Panc1 (cell line): ENCODE data around the gene GIMAP1. TPM values are rescaled to one million over a fixed set of nuclear protein-coding genes. Genes with fewer than 3 reads are reported as not detected.
"Not testable (repeated sequence)": the region's sequence is repeated elsewhere in the genome, so short reads cannot be mapped to it uniquely, and the experiment has no call there.

Experiments
- ATAC-seq: fragments of 200-7000 bp; cut with Tn5 transposase; 2 replicates; pipeline ENCODE4 v1.9.1; 2020; ENCODE audit warnings: mild to moderate bottlenecking, moderate library complexity
- BruUV-seq: library from RNA; stranded (reverse); fragments of 400-500 nt; replicated peaks from 2 replicates; lab custom pipeline; 2021; lab: Mats Ljungman, UMichigan
- CTCF ChIA-PET: fragments of 300-600 bp; sonication (Branson Sonifier 250); formaldehyde crosslinking; loops from one replicate; lab custom pipeline; 2022; ENCODE audit warnings: antibody characterized with exemption; lab: Charles Lee
- POLR2A ChIA-PET: fragments of 300-600 bp; sonication (Branson Sonifier 250); formaldehyde crosslinking; loops from one replicate; lab custom pipeline; 2022; ENCODE audit warnings: antibody characterized with exemption; lab: Charles Lee
- DNase-seq: peaks from one replicate; pipeline ENCODE4 v3.0.0-alpha.2; 2010; ENCODE audit warnings: low read depth, low spot score
- H3K27ac ChIP-seq: 2 replicates; pipeline ENCODE4 v1.5.1; 2011; ENCODE audit warnings: mild to moderate bottlenecking, low read length, inconsistent platforms
- H3K27me3 ChIP-seq: fragments of 200-500 bp; sonication (Bioruptor generic); 2 replicates; pipeline ENCODE4 v1.6.0; 2014; ENCODE audit warnings: low read length, inconsistent platforms; ENCODE audit not compliant: control insufficient read depth, insufficient read depth
- H3K36me3 ChIP-seq: fragments of 200-500 bp; sonication (Bioruptor generic); 2 replicates; pipeline ENCODE4 v1.5.1; 2014; ENCODE audit warnings: inconsistent platforms, mild to moderate bottlenecking, low read length, moderate library complexity; ENCODE audit not compliant: control insufficient read depth, insufficient read depth
- H3K4me1 ChIP-seq: 2 replicates; pipeline ENCODE4 v1.5.1; 2011; ENCODE audit warnings: inconsistent platforms, mild to moderate bottlenecking, low read length, moderate library complexity; ENCODE audit not compliant: control insufficient read depth, insufficient read depth
- H3K4me3 ChIP-seq, 2 experiments: 2 replicates each; pipeline ENCODE4 v1.5.1; 2011 to 2012; ENCODE audit warnings: low read depth in 2 of 2, low read length in 2 of 2, mild to moderate bottlenecking in 2 of 2, inconsistent platforms in 1 of 2, moderate library complexity in 1 of 2
- H3K9me3 ChIP-seq: fragments of 200-500 bp; sonication (Bioruptor generic); 2 replicates; pipeline ENCODE4 v1.5.1; 2014; ENCODE audit warnings: low read depth, mild to moderate bottlenecking, inconsistent platforms, low read length, moderate library complexity; ENCODE audit not compliant: control insufficient read depth, insufficient read depth
- POLR2AphosphoS5 ChIP-seq: IDR thresholded peaks from 2 replicates; pipeline ENCODE4 v1.6.1; 2012; ENCODE audit warnings: mild to moderate bottlenecking, low read depth, low read length, moderate library complexity
- SIN3A ChIP-seq: IDR thresholded peaks from 2 replicates; pipeline ENCODE4 v1.6.1; 2012; ENCODE audit warnings: low read depth, mild to moderate bottlenecking, low read length, moderate library complexity, borderline replicate concordance; ENCODE audit not compliant: insufficient read depth
- TCF7L2 ChIP-seq: IDR thresholded peaks from 2 replicates; pipeline ENCODE4 v1.6.1; 2011; ENCODE audit warnings: mild to moderate bottlenecking, low read depth, low read length, inconsistent platforms
- in situ Hi-C: cut with HindIII; loops from 2 replicates; pipeline ENCODE4 v1.10.0; 2016; ENCODE audit warnings: low sequenced_read_pairs, low pct_unique_long_range_greater_than_20kb
- intact Hi-C: fragments of 100-400 bp; cut with micrococcal nuclease; formaldehyde crosslinking; loops from one replicate; pipeline ENCODE4 v1.10.0; 2022; ENCODE audit not compliant: unreplicated experiment
- total RNA-seq: library from RNA; stranded (reverse); gene quantifications from one replicate; pipeline ENCODE4 v1.2.1, GENCODE V29; 2021; ENCODE audit not compliant: unreplicated experiment
- TF ChIP-seq, protein P1 (sequence below): fragments of 450-650 bp; IDR thresholded peaks from 2 replicates; pipeline ENCODE4 v1.5.1; 2017; ENCODE audit warnings: mild to moderate bottlenecking
- TF ChIP-seq, protein P2 (sequence below), 2 experiments: IDR thresholded peaks; 2 replicates each; pipeline ENCODE4 v1.6.1; 2011 to 2012; ENCODE audit warnings: low read depth in 2 of 2, control low read depth in 1 of 2, low read length in 1 of 2, mild to moderate bottlenecking in 1 of 2, moderate library complexity in 1 of 2; ENCODE audit not compliant: insufficient read depth in 1 of 2

Gene GIMAP1
- total RNA-seq, 1 experiment from 2014 or later, result 0.05 TPM

DNA sequence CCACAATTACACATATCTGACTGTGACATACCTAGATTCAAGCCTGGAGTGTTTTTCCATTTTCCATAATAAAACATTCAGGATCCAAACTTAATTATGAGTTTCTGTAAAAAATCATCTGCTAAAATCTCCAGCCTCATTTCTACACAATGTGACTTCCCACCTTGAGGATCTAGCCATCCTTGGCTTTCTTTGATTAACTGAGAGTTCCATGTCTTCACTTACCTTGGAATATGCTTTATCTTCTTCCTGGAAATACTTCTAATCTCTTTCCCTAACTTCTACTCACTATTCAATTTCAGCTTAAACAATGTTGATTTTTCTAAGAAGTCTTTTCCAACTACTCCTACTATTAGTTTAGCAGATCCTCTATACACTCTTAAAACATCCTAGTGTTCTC is 47.4 kb upstream of the GIMAP1 start:
- DNase-seq (no peak), ATAC-seq (no peak)
- in situ Hi-C loops, result no loop called here
- Histone ChIP-seq H3K4me1 (no peaks in the 10 kb centered on the region), H3K36me3 (no peaks in the 10 kb centered on the region), H3K4me3 (no peak overlapping the region), H3K27ac (no peak overlapping the region), H3K9me3 (no peaks in the 10 kb centered on the region), H3K27me3 (no peaks in the 10 kb centered on the region; the same call in 1 of the 2 replicates)
- intact Hi-C loops, result no loop called here
- ChIA-PET POLR2A (no interaction called here), CTCF (no interaction called here)
- no TSS peak for BruUV-seq
- TF ChIP-seq, protein P1, sequence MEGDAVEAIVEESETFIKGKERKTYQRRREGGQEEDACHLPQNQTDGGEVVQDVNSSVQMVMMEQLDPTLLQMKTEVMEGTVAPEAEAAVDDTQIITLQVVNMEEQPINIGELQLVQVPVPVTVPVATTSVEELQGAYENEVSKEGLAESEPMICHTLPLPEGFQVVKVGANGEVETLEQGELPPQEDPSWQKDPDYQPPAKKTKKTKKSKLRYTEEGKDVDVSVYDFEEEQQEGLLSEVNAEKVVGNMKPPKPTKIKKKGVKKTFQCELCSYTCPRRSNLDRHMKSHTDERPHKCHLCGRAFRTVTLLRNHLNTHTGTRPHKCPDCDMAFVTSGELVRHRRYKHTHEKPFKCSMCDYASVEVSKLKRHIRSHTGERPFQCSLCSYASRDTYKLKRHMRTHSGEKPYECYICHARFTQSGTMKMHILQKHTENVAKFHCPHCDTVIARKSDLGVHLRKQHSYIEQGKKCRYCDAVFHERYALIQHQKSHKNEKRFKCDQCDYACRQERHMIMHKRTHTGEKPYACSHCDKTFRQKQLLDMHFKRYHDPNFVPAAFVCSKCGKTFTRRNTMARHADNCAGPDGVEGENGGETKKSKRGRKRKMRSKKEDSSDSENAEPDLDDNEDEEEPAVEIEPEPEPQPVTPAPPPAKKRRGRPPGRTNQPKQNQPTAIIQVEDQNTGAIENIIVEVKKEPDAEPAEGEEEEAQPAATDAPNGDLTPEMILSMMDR, result no peak
- TF ChIP-seq, protein P2, sequence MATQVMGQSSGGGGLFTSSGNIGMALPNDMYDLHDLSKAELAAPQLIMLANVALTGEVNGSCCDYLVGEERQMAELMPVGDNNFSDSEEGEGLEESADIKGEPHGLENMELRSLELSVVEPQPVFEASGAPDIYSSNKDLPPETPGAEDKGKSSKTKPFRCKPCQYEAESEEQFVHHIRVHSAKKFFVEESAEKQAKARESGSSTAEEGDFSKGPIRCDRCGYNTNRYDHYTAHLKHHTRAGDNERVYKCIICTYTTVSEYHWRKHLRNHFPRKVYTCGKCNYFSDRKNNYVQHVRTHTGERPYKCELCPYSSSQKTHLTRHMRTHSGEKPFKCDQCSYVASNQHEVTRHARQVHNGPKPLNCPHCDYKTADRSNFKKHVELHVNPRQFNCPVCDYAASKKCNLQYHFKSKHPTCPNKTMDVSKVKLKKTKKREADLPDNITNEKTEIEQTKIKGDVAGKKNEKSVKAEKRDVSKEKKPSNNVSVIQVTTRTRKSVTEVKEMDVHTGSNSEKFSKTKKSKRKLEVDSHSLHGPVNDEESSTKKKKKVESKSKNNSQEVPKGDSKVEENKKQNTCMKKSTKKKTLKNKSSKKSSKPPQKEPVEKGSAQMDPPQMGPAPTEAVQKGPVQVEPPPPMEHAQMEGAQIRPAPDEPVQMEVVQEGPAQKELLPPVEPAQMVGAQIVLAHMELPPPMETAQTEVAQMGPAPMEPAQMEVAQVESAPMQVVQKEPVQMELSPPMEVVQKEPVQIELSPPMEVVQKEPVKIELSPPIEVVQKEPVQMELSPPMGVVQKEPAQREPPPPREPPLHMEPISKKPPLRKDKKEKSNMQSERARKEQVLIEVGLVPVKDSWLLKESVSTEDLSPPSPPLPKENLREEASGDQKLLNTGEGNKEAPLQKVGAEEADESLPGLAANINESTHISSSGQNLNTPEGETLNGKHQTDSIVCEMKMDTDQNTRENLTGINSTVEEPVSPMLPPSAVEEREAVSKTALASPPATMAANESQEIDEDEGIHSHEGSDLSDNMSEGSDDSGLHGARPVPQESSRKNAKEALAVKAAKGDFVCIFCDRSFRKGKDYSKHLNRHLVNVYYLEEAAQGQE (IDR thresholded peaks at IDR 0.05; ENCODE audit: insufficient read depth in 1 of 2, low read depth in 2 of 2, low read length in 1 of 2), result no peak
- no peak for TF ChIP-seq TCF7L2
- no peak for TF ChIP-seq POLR2AphosphoS5
- no peak for TF ChIP-seq SIN3A

DNA sequence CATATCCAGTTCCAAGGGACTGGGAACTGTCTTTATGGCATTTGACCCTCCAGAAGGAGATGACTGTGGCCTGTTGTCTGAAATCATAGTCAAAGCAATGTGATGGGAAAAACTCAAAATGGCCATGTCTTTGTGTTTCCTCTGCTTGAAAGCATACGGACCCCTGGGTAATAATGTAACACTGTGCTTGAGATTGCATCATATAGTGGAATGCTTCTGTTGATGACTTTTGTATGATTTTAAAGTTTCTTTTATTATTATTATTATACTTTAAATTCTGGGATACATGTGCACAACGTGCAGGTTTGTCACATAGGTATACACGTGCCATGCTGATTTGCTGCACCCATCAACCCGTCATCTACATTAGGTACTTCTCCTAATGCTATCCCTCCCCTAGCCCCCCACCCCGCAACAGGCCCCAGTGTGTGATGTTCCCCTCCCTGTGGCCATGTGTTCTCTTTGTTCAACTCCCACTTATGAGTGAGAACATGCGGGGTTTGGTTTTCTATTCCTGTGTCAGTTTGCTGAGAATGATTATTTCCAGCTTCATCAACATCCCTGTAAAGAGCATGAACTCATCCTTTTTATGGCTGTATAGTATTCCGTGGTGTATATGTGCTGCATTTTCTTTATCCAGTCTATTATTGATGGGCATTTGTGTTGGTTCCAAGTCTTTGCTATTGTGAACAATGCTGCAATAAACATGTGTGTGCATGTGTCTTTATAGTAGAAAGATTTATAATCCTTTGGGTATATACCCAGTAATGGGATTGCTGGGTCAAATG is 44.4 kb upstream of the GIMAP1 start:
- CTCF ChIA-PET, DNase-seq, intact Hi-C loops, H3K27me3 ChIP-seq, in situ Hi-C loops, H3K9me3 ChIP-seq, H3K4me3 ChIP-seq, H3K36me3 ChIP-seq, ATAC-seq, POLR2A ChIA-PET, H3K4me1 ChIP-seq, H3K27ac ChIP-seq, BruUV-seq: not testable (repeated sequence)

DNA sequence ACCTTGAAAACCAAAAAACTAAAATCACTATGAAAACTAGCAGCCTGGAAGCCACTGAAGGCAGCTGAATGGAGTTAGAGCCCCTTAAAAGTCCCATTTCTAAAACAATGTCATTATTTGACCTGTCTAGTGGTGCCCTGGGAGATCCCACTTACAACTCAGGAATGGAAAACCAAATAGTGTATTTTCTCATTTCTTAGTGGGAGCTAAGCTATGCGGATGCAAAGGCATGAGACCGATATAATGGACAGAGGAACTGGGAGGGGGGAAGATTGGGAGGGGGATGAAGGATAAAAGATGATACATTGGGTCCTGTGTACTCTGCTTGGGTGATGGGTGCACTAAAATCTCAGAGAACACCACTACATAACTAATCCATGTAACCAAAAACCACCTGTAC is 40.7 kb upstream of the GIMAP1 start:
- no peak overlapping the region for H3K4me3 ChIP-seq
- TF ChIP-seq TCF7L2 (no peak), POLR2AphosphoS5 (no peak), SIN3A (no peak)
- TF ChIP-seq, protein P1, result no peak
- TF ChIP-seq, protein P2 (IDR thresholded peaks at IDR 0.05; ENCODE audit: insufficient read depth in 1 of 2, low read depth in 2 of 2, low read length in 1 of 2), result no peak
- H3K36me3 ChIP-seq, result no peaks in the 10 kb centered on the region
- CTCF ChIA-PET, result no interaction called here
- intact Hi-C loops (no loop called here), in situ Hi-C loops (no loop called here)
- no peak for ATAC-seq
- POLR2A ChIA-PET, result no interaction called here
- no peak for DNase-seq
- no peaks in the 10 kb centered on the region for H3K9me3 ChIP-seq
- H3K27ac ChIP-seq, result no peak overlapping the region
- no peaks in the 10 kb centered on the region for H3K4me1 ChIP-seq
- BruUV-seq, result no TSS peak
- no peaks in the 10 kb centered on the region for H3K27me3 ChIP-seq
